Smooth muscle cell of bladder (primary cell): ENCODE results near the gene TOP1. TPM values are rescaled to one million over a fixed set of nuclear protein-coding genes. Genes with fewer than 3 reads are reported as not detected.

Experiments
- total RNA-seq: library from RNA; depleted of rRNA; stranded (reverse); fragments of >200 nt; gene quantifications from 2 replicates; pipeline ENCODE4 v1.2.3, GENCODE V29; 2014

The TOP1 gene
- 11.8 and 13.3 TPM in 2 replicates for total RNA-seq

GRCh38 chr20:41028359-41029149 lies at the start of gene TOP1:
Gene TOP1, plus strand, starts transcription at chr20:41028822. Its CDS starts 246 bp downstream, at chr20:41029068.

GRCh38 chr20:41136680-41137613 lies 108.3 kb downstream of the TOP1 start, which contains the start of gene PLCG1:
Gene PLCG1, plus strand, starts transcription at chr20:41137543. Its CDS starts 99 bp downstream, at chr20:41137642.

Other genes with a start within 250 kb of the TOP1 start
- 51.6 and 60.9 TPM in 2 replicates for gene PLCG1, start 108.7 kb downstream of the TOP1 start, total RNA-seq